ENCODE results near the gene TTLL11. TPM values are rescaled to one million over a fixed set of nuclear protein-coding genes. Genes with fewer than 3 reads are reported as not detected.
"Not testable (repeated sequence)": the region's sequence is repeated elsewhere in the genome, so short reads cannot be mapped to it uniquely, and the experiment has no call there.

The TTLL11 gene
- total RNA-seq, 3 donors from 2014 or later, result 6.0 to 22.2 (median 6.4) TPM

GRCh38 chr9:122004589-122004988 is 88.5 kb downstream of the TTLL11 start:
- DNase-seq, result no peak
- intact Hi-C loops (cut with DNase I, micrococcal nuclease), result no loop called here
- no peak overlapping the region for H3K4me3 ChIP-seq
- H3K4me1 ChIP-seq (ENCODE audit: low read depth), result no peaks in the 10 kb centered on the region
- no peaks in the 10 kb centered on the region for H3K36me3 ChIP-seq (ENCODE audit: low read depth)
- H3K9me3 ChIP-seq, result no peaks in the 10 kb centered on the region
- no peak for ATAC-seq
- no peak for TF ChIP-seq CTCF (IDR thresholded peaks at IDR 0.05)

DNA sequence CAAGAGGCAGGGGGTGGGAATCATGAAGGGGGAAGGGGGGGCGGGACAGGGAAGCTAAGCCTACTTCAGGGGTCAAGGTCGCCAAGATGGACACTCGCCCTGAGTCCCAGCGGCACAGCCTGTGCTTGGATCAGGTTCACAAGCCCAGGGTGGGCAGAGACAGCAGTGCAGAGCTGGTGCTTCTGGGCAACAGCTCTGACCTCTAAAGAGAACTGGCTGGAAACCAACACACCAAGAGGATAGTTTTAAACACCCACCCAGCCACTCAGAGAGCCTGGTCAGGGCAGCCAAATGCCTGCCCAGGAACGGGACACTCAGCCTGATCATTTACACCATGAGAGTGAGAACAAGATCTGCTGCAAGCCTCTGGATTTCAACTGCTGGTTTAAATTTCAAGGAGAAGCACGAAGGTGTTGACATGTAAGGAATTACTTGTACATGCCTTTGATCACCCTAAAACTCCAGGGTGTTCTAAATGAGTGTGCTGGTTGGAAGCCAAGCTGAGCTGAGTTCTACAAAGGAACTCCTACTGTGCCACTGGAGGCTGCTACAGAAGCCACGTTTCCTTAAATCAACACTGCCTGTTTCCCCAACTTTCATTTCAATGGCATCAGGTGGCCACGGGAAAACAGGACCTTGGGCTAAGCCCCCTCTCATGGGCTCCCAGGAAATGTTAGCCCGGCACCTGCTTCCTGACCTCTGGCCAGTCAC is 91.5 kb downstream of the TTLL11 start:
- Histone ChIP-seq H3K36me3 (ENCODE audit: low read depth) (no peaks in the 10 kb centered on the region), H3K9me3 (no peaks in the 10 kb centered on the region), H3K4me3 (no peak overlapping the region), H3K4me1 (ENCODE audit: low read depth) (no peaks in the 10 kb centered on the region)
- ATAC-seq, result no peak
- TF ChIP-seq CTCF (IDR thresholded peaks at IDR 0.05), result no peak
- DNase-seq, result no peak
- intact Hi-C loops (cut with DNase I, micrococcal nuclease), result no loop called here

DNA sequence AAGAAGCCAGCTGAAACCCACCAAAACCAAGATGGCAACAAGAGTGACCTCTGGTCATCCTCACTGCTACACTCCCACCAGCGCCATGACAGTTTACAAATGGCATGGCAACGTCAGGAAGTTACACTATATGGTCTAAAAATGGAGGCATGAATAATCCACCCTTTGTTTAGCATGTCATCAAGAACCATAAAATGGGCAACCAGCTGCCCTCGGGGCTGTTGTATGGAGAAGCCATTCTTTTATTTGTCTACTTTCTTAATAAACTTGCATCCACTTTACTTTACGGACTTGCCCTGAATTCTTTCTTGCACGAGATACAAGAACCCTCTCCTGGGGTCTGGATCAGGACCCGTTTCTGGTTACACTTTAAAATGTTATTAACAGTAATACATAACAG is 92.6 kb downstream of the TTLL11 start:
- ATAC-seq; H3K9me3 ChIP-seq; H3K4me3 ChIP-seq; intact Hi-C loops (cut with DNase I, micrococcal nuclease); DNase-seq; H3K4me1 ChIP-seq (ENCODE audit: low read depth); H3K36me3 ChIP-seq (ENCODE audit: low read depth): not testable (repeated sequence)

DNA sequence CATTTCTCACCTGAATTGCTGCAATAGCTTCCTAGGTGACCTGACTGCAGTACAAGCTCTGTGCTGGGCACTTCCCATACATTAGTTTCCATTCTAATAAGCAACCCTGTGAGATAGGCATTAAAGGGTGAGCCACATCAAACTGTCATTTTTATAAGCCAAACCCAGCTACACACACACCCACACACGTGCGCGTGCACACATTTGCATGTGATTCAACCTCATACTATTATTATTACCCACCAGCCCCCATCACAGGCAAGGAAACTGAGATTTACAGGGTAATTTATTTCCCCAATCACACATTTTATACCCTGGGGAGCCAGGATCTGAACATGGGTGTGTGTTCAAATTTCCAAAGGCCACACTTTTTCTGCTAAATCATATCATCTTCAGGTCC is 93.6 kb downstream of the TTLL11 start:
- Histone ChIP-seq H3K4me1 (ENCODE audit: low read depth) (no peaks in the 10 kb centered on the region), H3K9me3 (no peaks in the 10 kb centered on the region), H3K36me3 (ENCODE audit: low read depth) (no peaks in the 10 kb centered on the region), H3K4me3 (no peak overlapping the region)
- ATAC-seq, result no peak
- no peak for TF ChIP-seq CTCF (IDR thresholded peaks at IDR 0.05)
- no peak for DNase-seq
- intact Hi-C loops (cut with DNase I, micrococcal nuclease), result loop anchor here in 1 of 2 donors (10.0 kb wide), 1 partner anchor 315 kb away; no protein-coding TSS in a partner anchor

GRCh38 chr9:121998513-121999049 is 94.5 kb downstream of the TTLL11 start:
- ATAC-seq (no peak), DNase-seq (no peak)
- no peaks in the 10 kb centered on the region for H3K36me3 ChIP-seq (ENCODE audit: low read depth)
- H3K4me3 ChIP-seq, result no peak overlapping the region
- intact Hi-C loops (cut with DNase I, micrococcal nuclease), result loop anchor here in 1 of 2 donors (10.0 kb wide), 1 partner anchor 314 kb away; no protein-coding TSS in a partner anchor
- no peaks in the 10 kb centered on the region for H3K4me1 ChIP-seq (ENCODE audit: low read depth)
- TF ChIP-seq CTCF (IDR thresholded peaks at IDR 0.05), result no peak
- no peaks in the 10 kb centered on the region for H3K9me3 ChIP-seq

DNA sequence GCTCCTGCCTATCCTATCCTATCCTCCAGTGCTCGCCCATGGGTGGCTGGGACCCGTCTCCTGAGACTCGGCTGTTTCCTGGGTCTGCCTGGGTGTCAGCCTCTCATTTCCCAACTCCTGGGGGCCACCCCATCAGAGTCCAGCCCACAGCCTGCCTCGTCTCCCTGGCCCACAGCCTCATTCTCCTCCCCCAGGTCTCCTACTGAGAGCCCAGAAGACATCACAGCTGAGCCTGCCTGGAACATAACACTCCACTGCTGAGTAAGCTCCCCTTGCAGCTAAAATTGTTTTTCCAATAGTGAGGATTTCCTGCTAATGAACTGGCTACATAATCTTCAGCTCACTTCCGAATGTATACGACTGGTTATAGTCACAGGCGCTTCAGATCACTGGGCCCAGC is 95.3 kb downstream of the TTLL11 start:
- no peaks in the 10 kb centered on the region for H3K9me3 ChIP-seq
- no peaks in the 10 kb centered on the region for H3K4me1 ChIP-seq (ENCODE audit: low read depth)
- DNase-seq (no peak), ATAC-seq (peak; percentile 32)
- no peaks in the 10 kb centered on the region for H3K36me3 ChIP-seq (ENCODE audit: low read depth)
- intact Hi-C loops (cut with DNase I, micrococcal nuclease), result loop anchor here in 1 of 2 donors (10.0 kb wide), 1 partner anchor 313 kb away; no protein-coding TSS in a partner anchor
- no peak overlapping the region for H3K4me3 ChIP-seq
- no peak for TF ChIP-seq CTCF (IDR thresholded peaks at IDR 0.05)

All from mucosa of descending colon (tissue), 3 donors.